GM23338 (cell line): ENCODE measurements around the gene TMTC2. TPM values are rescaled to one million over a fixed set of nuclear protein-coding genes. Genes with fewer than 3 reads are reported as not detected.

Experiments
- ATAC-seq: fragments of 200-7000 bp; cut with Tn5 transposase; 3 replicates; pipeline ENCODE4 v1.9.1; 2020
- DNase-seq: peaks from one replicate; pipeline ENCODE4 v3.0.0-alpha.2; 2015; ENCODE audit warnings: low spot score
- H2AFZ ChIP-seq: fragments of 200-600 bp; sonication (generic); 2 replicates; pipeline ENCODE4 v1.8.0; 2016; ENCODE audit warnings: antibody characterized with exemption, mild to moderate bottlenecking, moderate library complexity
- H3F3A ChIP-seq: fragments of 200-600 bp; sonication (generic); replicated peaks from 2 replicates; pipeline ENCODE4 v1.8.0; 2017; ENCODE audit warnings: antibody characterized with exemption, mixed run types, low read depth
- H3K27ac ChIP-seq: fragments of 200-600 bp; sonication (generic); 2 replicates; pipeline ENCODE4 v1.6.1; 2016; ENCODE audit warnings: low read depth
- H3K27me3 ChIP-seq: fragments of 200-600 bp; sonication (generic); 2 replicates; pipeline ENCODE4 v1.8.0; 2016; ENCODE audit warnings: mild to moderate bottlenecking, mixed run types, moderate library complexity; ENCODE audit not compliant: insufficient read depth
- H3K36me3 ChIP-seq: fragments of 200-600 bp; sonication (generic); 2 replicates; pipeline ENCODE4 v1.8.0; 2016; ENCODE audit warnings: mild to moderate bottlenecking; ENCODE audit not compliant: insufficient read depth
- H3K4me1 ChIP-seq: fragments of 200-600 bp; sonication (generic); 2 replicates; pipeline ENCODE4 v1.8.0; 2016; ENCODE audit warnings: mild to moderate bottlenecking, moderate library complexity; ENCODE audit not compliant: insufficient read depth
- H3K4me2 ChIP-seq: fragments of 200-600 bp; sonication (generic); 2 replicates; pipeline ENCODE4 v1.7.1; 2017; ENCODE audit warnings: mixed run types
- H3K4me3 ChIP-seq: fragments of 200-600 bp; sonication (generic); 2 replicates; pipeline ENCODE4 v1.6.1; 2016; ENCODE audit warnings: mixed run types
- H3K79me2 ChIP-seq: fragments of 200-600 bp; sonication (generic); replicated peaks from 2 replicates; pipeline ENCODE4 v1.8.0; 2017; ENCODE audit warnings: mild to moderate bottlenecking; ENCODE audit not compliant: insufficient read depth
- H3K9me2 ChIP-seq: fragments of 200-600 bp; sonication (generic); 2 replicates; pipeline ENCODE4 v1.8.0; 2017; ENCODE audit not compliant: insufficient read depth
- H4K20me1 ChIP-seq: fragments of 200-600 bp; sonication (generic); replicated peaks from 2 replicates; pipeline ENCODE4 v1.8.0; 2017; ENCODE audit warnings: mild to moderate bottlenecking; ENCODE audit not compliant: insufficient read depth
- H3K27ac Mint-ChIP-seq: 2 replicates; pipeline ENCODE4 v1.8.0; 2020; ENCODE audit warnings: inconsistent platforms, mild to moderate bottlenecking, moderate library complexity, mixed read lengths
- H3K27me3 Mint-ChIP-seq: 3 replicates; pipeline ENCODE4 v1.8.0; 2022; ENCODE audit warnings: low read depth, mild to moderate bottlenecking, moderate library complexity, mixed read lengths, inconsistent platforms; ENCODE audit not compliant: insufficient read depth, poor library complexity
- H3K36me3 Mint-ChIP-seq: 3 replicates; pipeline ENCODE4 v1.8.0; 2021; ENCODE audit warnings: low read depth, mild to moderate bottlenecking, inconsistent platforms, moderate library complexity, mixed read lengths
- H3K4me1 Mint-ChIP-seq: 3 replicates; pipeline ENCODE4 v1.8.0; 2020; ENCODE audit warnings: mild to moderate bottlenecking, inconsistent platforms, mixed read lengths
- H3K4me3 Mint-ChIP-seq: 3 replicates; pipeline ENCODE4 v1.8.0; 2021; ENCODE audit warnings: moderate library complexity, mild to moderate bottlenecking, inconsistent platforms, mixed read lengths
- H3K9me3 Mint-ChIP-seq: 3 replicates; pipeline ENCODE4 v1.8.0; 2020; ENCODE audit warnings: moderate library complexity, mild to moderate bottlenecking, inconsistent platforms, mixed read lengths
- CREB1 ChIP-seq: fragments of 250-450 bp; sonication (Bioruptor Pico); IDR thresholded peaks from 2 replicates; pipeline ENCODE4 v1.5.0; 2020; ENCODE audit warnings: low read depth, mild to moderate bottlenecking, moderate library complexity
- EZH2 ChIP-seq: fragments of 200-600 bp; sonication (generic); IDR thresholded peaks from one replicate; pipeline ENCODE4 v1.8.0; 2017; ENCODE audit warnings: antibody characterized with exemption, mild to moderate bottlenecking, low read depth; ENCODE audit not compliant: unreplicated experiment
- EZH2phosphoT487 ChIP-seq: fragments of 200-600 bp; sonication (generic); IDR thresholded peaks from one replicate; pipeline ENCODE4 v1.8.1; 2018; ENCODE audit warnings: antibody characterized with exemption; ENCODE audit not compliant: unreplicated experiment
- JUNB ChIP-seq: IDR thresholded peaks from one replicate; pipeline ENCODE4 v1.6.1; 2016; ENCODE audit warnings: antibody characterized with exemption; ENCODE audit not compliant: unreplicated experiment
- NANOG ChIP-seq: IDR thresholded peaks from 2 replicates; pipeline ENCODE4 v1.6.1; 2016; ENCODE audit warnings: antibody characterized with exemption, borderline replicate concordance
- POLR2AphosphoS5 ChIP-seq: IDR thresholded peaks from 2 replicates; pipeline ENCODE4 v1.6.1; 2016; ENCODE audit warnings: antibody characterized with exemption, low read depth
- STAT1 ChIP-seq: IDR thresholded peaks from one replicate; pipeline ENCODE4 v1.6.1; 2016; ENCODE audit warnings: antibody characterized with exemption; ENCODE audit not compliant: unreplicated experiment
- ZNF114 ChIP-seq: fragments of 250-450 bp; sonication (Bioruptor Pico); IDR thresholded peaks from 2 replicates; pipeline ENCODE4 v1.5.0; 2020; ENCODE audit warnings: mild to moderate bottlenecking, moderate library complexity
- ZNF331 ChIP-seq: fragments of 250-450 bp; sonication (Bioruptor Pico); IDR thresholded peaks from 2 replicates; pipeline ENCODE4 v1.5.0; 2020; ENCODE audit warnings: low read depth, mild to moderate bottlenecking, moderate library complexity
- polyA plus RNA-seq: library from polyadenylated mRNA; unstranded; fragments of >200 nt; fragmentation: Nextera tagmentation; extraction: Ambion mirVana; gene quantifications from 2 replicates; pipeline ENCODE4 v1.2.1, GENCODE V29; 2016
- total RNA-seq: library from RNA; depleted of rRNA; stranded (reverse); fragments of >200 nt; shearing (Covaris generic); gene quantifications from 2 replicates; pipeline ENCODE4 v1.2.3, GENCODE V29; 2014
- TF ChIP-seq, protein P1 (sequence below): fragments of 250-450 bp; sonication (Bioruptor Pico); IDR thresholded peaks from 2 replicates; pipeline ENCODE4 v1.5.0; 2020; ENCODE audit warnings: mild to moderate bottlenecking, moderate library complexity
- TF ChIP-seq, protein P2 (sequence below): IDR thresholded peaks from one replicate; pipeline ENCODE4 v1.6.1; 2018; ENCODE audit warnings: antibody characterized with exemption; ENCODE audit not compliant: unreplicated experiment
- TF ChIP-seq, protein P3 (sequence below): IDR thresholded peaks from 2 replicates; pipeline ENCODE4 v1.6.1; 2016; ENCODE audit warnings: antibody characterized with exemption

TMTC2 gene
- total and polyA plus RNA-seq, 2 experiments from 2014 or later, result 0.57 to 6.5 TPM

DNA sequence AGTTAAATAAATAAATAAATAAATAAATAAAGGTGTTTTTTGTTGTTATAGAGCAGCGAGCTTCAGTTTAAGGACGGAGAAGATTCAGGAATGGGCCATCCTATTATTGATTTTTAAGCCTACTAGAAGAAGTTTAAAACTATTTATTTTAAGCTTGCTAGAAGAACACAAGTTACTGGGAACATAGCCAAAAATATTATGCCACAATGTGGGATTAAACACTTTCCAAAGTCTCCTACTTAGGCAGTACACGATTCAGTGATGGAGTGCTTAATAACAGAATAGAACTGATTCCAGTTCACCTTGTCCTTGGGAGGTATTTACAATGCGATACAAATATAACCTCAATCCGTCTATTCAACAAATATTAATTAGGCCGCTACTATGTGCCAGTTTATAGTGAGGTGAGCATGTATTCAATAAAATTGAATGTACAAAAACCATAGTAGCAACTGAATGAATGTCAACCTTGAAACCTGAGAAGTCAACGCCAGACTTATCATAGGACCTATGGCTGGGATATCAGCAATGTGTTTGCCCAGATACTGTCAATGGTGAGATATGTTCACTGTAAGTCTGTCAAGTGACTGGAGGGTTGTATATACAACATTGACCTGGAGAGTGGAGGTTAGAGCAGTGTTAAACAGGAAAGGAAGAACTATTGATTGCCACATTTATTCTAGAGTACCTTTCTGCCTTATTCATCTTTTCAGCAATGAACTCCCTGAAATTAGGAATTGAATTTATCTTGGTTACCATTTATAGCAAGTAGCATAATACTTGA, 486.4 kb downstream of the TMTC2 start (continued):
- TF ChIP-seq, protein P1, sequence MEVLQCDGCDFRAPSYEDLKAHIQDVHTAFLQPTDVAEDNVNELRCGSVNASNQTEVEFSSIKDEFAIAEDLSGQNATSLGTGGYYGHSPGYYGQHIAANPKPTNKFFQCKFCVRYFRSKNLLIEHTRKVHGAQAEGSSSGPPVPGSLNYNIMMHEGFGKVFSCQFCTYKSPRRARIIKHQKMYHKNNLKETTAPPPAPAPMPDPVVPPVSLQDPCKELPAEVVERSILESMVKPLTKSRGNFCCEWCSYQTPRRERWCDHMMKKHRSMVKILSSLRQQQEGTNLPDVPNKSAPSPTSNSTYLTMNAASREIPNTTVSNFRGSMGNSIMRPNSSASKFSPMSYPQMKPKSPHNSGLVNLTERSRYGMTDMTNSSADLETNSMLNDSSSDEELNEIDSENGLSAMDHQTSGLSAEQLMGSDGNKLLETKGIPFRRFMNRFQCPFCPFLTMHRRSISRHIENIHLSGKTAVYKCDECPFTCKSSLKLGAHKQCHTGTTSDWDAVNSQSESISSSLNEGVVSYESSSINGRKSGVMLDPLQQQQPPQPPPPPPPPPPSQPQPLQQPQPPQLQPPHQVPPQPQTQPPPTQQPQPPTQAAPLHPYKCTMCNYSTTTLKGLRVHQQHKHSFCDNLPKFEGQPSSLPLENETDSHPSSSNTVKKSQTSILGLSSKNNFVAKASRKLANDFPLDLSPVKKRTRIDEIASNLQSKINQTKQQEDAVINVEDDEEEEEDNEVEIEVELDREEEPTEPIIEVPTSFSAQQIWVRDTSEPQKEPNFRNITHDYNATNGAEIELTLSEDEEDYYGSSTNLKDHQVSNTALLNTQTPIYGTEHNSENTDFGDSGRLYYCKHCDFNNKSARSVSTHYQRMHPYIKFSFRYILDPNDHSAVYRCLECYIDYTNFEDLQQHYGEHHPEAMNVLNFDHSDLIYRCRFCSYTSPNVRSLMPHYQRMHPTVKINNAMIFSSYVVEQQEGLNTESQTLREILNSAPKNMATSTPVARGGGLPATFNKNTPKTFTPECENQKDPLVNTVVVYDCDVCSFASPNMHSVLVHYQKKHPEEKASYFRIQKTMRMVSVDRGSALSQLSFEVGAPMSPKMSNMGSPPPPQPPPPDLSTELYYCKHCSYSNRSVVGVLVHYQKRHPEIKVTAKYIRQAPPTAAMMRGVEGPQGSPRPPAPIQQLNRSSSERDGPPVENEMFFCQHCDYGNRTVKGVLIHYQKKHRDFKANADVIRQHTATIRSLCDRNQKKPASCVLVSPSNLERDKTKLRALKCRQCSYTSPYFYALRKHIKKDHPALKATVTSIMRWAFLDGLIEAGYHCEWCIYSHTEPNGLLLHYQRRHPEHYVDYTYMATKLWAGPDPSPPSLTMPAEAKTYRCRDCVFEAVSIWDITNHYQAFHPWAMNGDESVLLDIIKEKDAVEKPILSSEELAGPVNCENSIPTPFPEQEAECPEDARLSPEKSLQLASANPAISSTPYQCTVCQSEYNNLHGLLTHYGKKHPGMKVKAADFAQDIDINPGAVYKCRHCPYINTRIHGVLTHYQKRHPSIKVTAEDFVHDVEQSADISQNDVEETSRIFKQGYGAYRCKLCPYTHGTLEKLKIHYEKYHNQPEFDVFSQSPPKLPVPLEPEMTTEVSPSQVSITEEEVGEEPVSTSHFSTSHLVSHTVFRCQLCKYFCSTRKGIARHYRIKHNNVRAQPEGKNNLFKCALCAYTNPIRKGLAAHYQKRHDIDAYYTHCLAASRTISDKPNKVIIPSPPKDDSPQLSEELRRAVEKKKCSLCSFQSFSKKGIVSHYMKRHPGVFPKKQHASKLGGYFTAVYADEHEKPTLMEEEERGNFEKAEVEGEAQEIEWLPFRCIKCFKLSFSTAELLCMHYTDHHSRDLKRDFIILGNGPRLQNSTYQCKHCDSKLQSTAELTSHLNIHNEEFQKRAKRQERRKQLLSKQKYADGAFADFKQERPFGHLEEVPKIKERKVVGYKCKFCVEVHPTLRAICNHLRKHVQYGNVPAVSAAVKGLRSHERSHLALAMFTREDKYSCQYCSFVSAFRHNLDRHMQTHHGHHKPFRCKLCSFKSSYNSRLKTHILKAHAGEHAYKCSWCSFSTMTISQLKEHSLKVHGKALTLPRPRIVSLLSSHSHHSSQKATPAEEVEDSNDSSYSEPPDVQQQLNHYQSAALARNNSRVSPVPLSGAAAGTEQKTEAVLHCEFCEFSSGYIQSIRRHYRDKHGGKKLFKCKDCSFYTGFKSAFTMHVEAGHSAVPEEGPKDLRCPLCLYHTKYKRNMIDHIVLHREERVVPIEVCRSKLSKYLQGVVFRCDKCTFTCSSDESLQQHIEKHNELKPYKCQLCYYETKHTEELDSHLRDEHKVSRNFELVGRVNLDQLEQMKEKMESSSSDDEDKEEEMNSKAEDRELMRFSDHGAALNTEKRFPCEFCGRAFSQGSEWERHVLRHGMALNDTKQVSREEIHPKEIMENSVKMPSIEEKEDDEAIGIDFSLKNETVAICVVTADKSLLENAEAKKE (CRISPR knock-in tag), result no peak

DNA sequence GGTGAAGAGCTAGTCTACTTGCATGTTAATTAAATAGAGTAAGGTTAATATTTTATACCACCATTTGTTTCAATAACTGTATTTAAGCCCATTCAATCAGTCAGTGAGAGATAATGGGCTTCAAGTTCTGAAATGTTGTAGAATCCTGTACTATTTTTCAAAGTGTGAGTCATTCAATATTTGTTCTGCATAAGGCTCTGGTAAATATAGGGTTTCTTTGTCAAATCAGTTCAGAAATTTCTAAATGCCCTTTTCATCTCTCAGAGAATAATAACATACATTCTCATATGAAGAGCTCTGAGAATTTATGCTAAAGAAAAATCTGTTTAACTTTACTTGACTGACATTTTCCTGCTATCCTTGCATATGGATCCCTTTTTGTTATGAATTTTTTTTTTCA, 493.3 kb downstream of the TMTC2 start:
- Mint-ChIP-seq H3K27ac (no peak overlapping the region), H3K27me3 (no peaks in the 10 kb centered on the region), H3K36me3 (no peaks in the 10 kb centered on the region), H3K9me3 (no peaks in the 10 kb centered on the region), H3K4me3 (no peak overlapping the region), H3K4me1 (peaks cover 5% of the 10 kb centered on the region; the same call in 1 of the 3 replicates)
- Histone ChIP-seq H3K36me3 (no peaks in the 10 kb centered on the region), H3K79me2 (no peaks in the 10 kb centered on the region), H3K27ac (no peak overlapping the region), H3K4me3 (no peak overlapping the region), H3K4me2 (no peak overlapping the region), H3F3A (no peaks in the 10 kb centered on the region), H3K4me1 (no peaks in the 10 kb centered on the region), H3K27me3 (no peaks in the 10 kb centered on the region), H2AFZ (no peak overlapping the region), H4K20me1 (no peaks in the 10 kb centered on the region), H3K9me2 (no peaks in the 10 kb centered on the region)
- DNase-seq (no peak), ATAC-seq (no peak)
- TF ChIP-seq CREB1 (no peak), ZNF114 (CRISPR knock-in tag) (no peak), ZNF331 (no peak), JUNB (no peak), NANOG (no peak), EZH2phosphoT487 (no peak), STAT1 (no peak), POLR2AphosphoS5 (no peak), EZH2 (no peak)
- TF ChIP-seq, protein P2, sequence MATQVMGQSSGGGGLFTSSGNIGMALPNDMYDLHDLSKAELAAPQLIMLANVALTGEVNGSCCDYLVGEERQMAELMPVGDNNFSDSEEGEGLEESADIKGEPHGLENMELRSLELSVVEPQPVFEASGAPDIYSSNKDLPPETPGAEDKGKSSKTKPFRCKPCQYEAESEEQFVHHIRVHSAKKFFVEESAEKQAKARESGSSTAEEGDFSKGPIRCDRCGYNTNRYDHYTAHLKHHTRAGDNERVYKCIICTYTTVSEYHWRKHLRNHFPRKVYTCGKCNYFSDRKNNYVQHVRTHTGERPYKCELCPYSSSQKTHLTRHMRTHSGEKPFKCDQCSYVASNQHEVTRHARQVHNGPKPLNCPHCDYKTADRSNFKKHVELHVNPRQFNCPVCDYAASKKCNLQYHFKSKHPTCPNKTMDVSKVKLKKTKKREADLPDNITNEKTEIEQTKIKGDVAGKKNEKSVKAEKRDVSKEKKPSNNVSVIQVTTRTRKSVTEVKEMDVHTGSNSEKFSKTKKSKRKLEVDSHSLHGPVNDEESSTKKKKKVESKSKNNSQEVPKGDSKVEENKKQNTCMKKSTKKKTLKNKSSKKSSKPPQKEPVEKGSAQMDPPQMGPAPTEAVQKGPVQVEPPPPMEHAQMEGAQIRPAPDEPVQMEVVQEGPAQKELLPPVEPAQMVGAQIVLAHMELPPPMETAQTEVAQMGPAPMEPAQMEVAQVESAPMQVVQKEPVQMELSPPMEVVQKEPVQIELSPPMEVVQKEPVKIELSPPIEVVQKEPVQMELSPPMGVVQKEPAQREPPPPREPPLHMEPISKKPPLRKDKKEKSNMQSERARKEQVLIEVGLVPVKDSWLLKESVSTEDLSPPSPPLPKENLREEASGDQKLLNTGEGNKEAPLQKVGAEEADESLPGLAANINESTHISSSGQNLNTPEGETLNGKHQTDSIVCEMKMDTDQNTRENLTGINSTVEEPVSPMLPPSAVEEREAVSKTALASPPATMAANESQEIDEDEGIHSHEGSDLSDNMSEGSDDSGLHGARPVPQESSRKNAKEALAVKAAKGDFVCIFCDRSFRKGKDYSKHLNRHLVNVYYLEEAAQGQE, result no peak
- TF ChIP-seq, protein P3, sequence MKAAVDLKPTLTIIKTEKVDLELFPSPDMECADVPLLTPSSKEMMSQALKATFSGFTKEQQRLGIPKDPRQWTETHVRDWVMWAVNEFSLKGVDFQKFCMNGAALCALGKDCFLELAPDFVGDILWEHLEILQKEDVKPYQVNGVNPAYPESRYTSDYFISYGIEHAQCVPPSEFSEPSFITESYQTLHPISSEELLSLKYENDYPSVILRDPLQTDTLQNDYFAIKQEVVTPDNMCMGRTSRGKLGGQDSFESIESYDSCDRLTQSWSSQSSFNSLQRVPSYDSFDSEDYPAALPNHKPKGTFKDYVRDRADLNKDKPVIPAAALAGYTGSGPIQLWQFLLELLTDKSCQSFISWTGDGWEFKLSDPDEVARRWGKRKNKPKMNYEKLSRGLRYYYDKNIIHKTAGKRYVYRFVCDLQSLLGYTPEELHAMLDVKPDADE, result no peak
